Measurements from ENCODE around the gene VPS13C.

DNA sequence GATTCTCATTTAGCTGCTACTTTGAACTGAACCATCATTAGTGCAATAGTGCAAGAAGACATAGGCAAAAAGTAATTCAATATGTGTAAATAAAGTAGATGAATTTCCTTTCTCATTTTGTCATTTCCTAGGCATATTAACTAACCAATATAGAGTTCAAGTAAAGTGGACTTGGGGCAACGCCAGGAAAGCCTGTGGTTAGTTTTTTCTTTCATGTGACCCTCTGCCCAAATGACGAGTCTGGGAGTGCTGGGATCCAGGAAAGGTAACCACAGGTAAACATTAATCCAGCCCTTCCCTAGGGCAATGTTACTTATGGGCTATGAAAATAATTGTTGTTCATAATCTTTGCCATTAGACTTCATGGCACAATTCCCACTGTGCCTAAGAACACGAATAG, 181.0 kb downstream of the VPS13C start:
- TF ChIP-seq ZNF274 (IDR thresholded peaks at IDR 0.05; ENCODE audit: low read depth, low read length) (no peak), YY1 (IDR thresholded peaks at IDR 0.05; ENCODE audit: insufficient read depth, insufficient read length) (no peak), SUZ12 (IDR thresholded peaks at IDR 0.05; ENCODE audit: extremely low read depth, insufficient read depth, insufficient read length) (no peak)

All from NT2/D1 (cell line).